Activated naive CD8-positive, alpha-beta T cell treated with anti-CD3 and anti-CD28 coated beads, Interleukin-2, amount 10 ng/mL, durations not matched to agents 7 days and 5 days (primary cell): Measurements from ENCODE around the gene FKBP1A. TPM values are rescaled to one million over a fixed set of nuclear protein-coding genes. Genes with fewer than 3 reads are reported as not detected.
A peak's percentile ranks its signal among the peaks of the same experiment; 100 is the strongest.

Experiments used
- ATAC-seq: fragments of 150-1000 bp; cut with Tn5 transposase; one replicate; pipeline ENCODE4 v1.10.0; 2021; ENCODE audit warnings: low read depth, moderate library complexity
- POLR2A ChIA-PET: fragments of 350-600 bp; sonication (Branson Sonifier 250); formaldehyde crosslinking; loops from one replicate; lab custom pipeline; 2021; ENCODE audit warnings: antibody characterized with exemption; lab: Charles Lee
- DNase-seq: peaks from one replicate; pipeline ENCODE4 v3.0.0; 2021
- H3K27ac Mint-ChIP-seq: one replicate; pipeline ENCODE4 v1.8.0; 2022; ENCODE audit warnings: mild to moderate bottlenecking, mixed read lengths
- H3K27me3 Mint-ChIP-seq: one replicate; pipeline ENCODE4 v1.8.0; 2022; ENCODE audit warnings: mild to moderate bottlenecking, moderate library complexity, mixed read lengths
- H3K36me3 Mint-ChIP-seq: one replicate; pipeline ENCODE4 v1.8.0; 2021; ENCODE audit warnings: mild to moderate bottlenecking, mixed read lengths
- H3K4me1 Mint-ChIP-seq: one replicate; pipeline ENCODE4 v1.8.0; 2021; ENCODE audit warnings: mixed read lengths
- H3K4me3 Mint-ChIP-seq: one replicate; pipeline ENCODE4 v1.8.0; 2022; ENCODE audit warnings: mild to moderate bottlenecking, moderate library complexity, mixed read lengths
- H3K9me3 Mint-ChIP-seq: one replicate; pipeline ENCODE4 v1.8.0; 2021; ENCODE audit warnings: mixed read lengths
- total RNA-seq, 2 experiments: library from RNA; stranded (reverse); gene quantifications; one replicate each; pipeline ENCODE4 v1.2.3, GENCODE V29; 2021

FKBP1A gene
- total RNA-seq, 2 experiments from 2014 or later = 231 to 234 TPM

DNA sequence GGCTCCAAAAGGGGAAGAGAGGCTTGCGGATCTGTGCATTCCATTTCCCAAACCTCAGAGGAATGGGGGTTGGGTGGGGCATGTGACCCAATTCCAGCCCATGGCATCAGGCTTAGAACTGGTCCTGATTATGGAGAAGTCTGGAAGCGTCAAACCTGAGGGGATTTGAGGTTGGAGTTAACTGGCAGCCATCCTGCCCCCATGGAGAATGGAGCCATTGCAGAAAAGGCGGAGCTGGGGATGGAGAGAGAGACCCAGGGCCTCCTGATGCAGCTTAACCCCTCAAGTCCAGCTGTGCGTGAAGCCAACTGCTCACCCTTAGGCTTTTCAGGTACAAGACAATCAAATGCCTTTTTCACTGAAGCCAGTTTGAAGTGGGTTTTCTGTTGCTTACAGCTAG, 54.1 kb downstream of the FKBP1A start:
- no peak overlapping the region for H3K4me3 Mint-ChIP-seq
- DNase-seq = no peak
- no peak for ATAC-seq

GRCh38 chr20:1338096-1338495, 54.8 kb downstream of the FKBP1A start:
- Mint-ChIP-seq H3K4me1 (peaks cover 22% of the 10 kb centered on the region), H3K9me3 (no peaks in the 10 kb centered on the region), H3K36me3 (peaks cover 18% of the 10 kb centered on the region), H3K27ac (no peak overlapping the region), H3K4me3 (no peak overlapping the region), H3K27me3 (no peaks in the 10 kb centered on the region)
- DNase-seq (no peak), ATAC-seq (no peak)
- POLR2A ChIA-PET = interaction anchor here (1.1 kb wide), 1 partner anchor 12 kb away, joined by 3 read pairs; no protein-coding TSS in a partner anchor

More for the DNA sequence above, 54.1 kb downstream of the FKBP1A start:
- H3K36me3 Mint-ChIP-seq = peaks cover 13% of the 10 kb centered on the region
- no peaks in the 10 kb centered on the region for H3K27me3 Mint-ChIP-seq
- H3K9me3 Mint-ChIP-seq = no peaks in the 10 kb centered on the region
- POLR2A ChIA-PET = interaction anchor here (1.1 kb wide), 1 partner anchor 13 kb away, joined by 3 read pairs; no protein-coding TSS in a partner anchor
- no peak overlapping the region for H3K27ac Mint-ChIP-seq
- H3K4me1 Mint-ChIP-seq = peaks cover 22% of the 10 kb centered on the region

DNA sequence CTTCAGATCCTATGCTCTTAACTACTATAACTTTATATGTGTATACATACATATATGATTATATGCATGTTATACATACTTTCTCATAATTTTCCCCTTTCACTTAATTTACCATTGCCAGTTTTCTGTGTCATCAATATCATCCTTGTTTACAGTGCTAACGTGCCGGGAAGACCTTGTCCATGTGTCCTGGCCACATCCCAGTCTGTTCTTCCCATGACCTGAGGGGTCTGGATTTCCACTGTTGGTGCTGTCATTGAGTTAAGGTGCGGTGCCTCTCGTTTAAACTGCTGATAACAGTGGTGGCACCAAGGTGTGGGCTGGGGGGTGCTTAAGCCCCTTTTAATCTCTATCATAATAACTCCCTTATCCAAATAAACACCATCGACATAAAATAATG, 55.4 kb downstream of the FKBP1A start:
- H3K36me3 Mint-ChIP-seq = peaks cover 17% of the 10 kb centered on the region
- DNase-seq (no peak), ATAC-seq (no peak)

DNA sequence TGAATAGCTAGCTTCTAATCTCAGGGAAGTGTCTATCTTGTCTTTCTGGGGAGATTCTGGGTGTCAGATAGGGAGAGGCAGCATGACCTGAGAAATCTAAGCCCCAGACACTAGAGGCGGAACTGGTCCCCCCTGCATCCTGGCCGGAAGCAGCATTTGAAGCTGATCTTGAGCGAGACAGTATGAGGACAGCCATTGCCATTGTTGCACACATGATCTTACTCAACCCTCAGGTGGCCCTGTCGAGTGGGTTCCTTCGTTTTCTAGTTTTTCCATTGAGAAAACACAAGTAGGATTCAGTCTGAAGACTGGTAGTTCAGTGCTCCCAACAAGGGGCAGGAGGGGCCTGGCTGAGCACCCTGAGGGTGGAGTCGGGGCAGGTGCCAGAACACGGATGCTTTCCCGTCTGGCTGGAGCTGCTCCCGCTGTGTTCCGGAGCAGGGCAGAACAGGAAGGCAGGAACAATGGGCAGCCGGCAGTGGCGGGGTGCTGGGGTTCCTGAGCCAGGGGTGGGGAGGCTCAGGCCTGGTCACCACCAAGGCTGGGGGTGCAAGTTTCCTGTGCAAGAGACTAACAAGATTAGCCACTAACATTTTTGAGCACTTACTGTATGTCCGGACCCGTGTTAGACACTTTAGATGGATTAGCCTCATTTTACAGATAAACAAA, 56.0 kb downstream of the FKBP1A start:
- POLR2A ChIA-PET = interaction anchor here (0.8 kb wide), 1 partner anchor 8 kb away, joined by 3 read pairs; no protein-coding TSS in a partner anchor
- no peaks in the 10 kb centered on the region for H3K27me3 Mint-ChIP-seq
- H3K4me3 Mint-ChIP-seq = peak overlapping the region; percentile 60
- ATAC-seq (peak; percentile 82), DNase-seq (no peak)
- H3K9me3 Mint-ChIP-seq = no peaks in the 10 kb centered on the region
- H3K36me3 Mint-ChIP-seq = peaks cover 16% of the 10 kb centered on the region
- peaks cover 19% of the 10 kb centered on the region for H3K4me1 Mint-ChIP-seq
- H3K27ac Mint-ChIP-seq = peak overlapping the region; percentile 90

More for the DNA sequence above, 55.4 kb downstream of the FKBP1A start:
- H3K4me1 Mint-ChIP-seq = peaks cover 23% of the 10 kb centered on the region
- H3K27me3 Mint-ChIP-seq = no peaks in the 10 kb centered on the region
- peak overlapping the region; percentile 90 for H3K27ac Mint-ChIP-seq
- no peaks in the 10 kb centered on the region for H3K9me3 Mint-ChIP-seq
- POLR2A ChIA-PET = interaction anchor here (1.1 kb wide), 1 partner anchor 11 kb away, joined by 3 read pairs; no protein-coding TSS in a partner anchor
- no peak overlapping the region for H3K4me3 Mint-ChIP-seq

GRCh38 chr20:1335961-1336698, 56.7 kb downstream of the FKBP1A start:
- POLR2A ChIA-PET = interaction anchor here (0.8 to 0.9 kb wide), 3 partner anchors 8 to 10 kb away, joined by 3 to 4 read pairs (median 3); no protein-coding TSS in a partner anchor
- peaks cover 20% of the 10 kb centered on the region for H3K36me3 Mint-ChIP-seq
- no peaks in the 10 kb centered on the region for H3K27me3 Mint-ChIP-seq
- H3K4me1 Mint-ChIP-seq = peaks cover 21% of the 10 kb centered on the region
- H3K9me3 Mint-ChIP-seq = no peaks in the 10 kb centered on the region
- no peak overlapping the region for H3K4me3 Mint-ChIP-seq
- DNase-seq = no peak
- peak; percentile 20 for ATAC-seq
- peak overlapping the region; percentile 90 for H3K27ac Mint-ChIP-seq

DNA sequence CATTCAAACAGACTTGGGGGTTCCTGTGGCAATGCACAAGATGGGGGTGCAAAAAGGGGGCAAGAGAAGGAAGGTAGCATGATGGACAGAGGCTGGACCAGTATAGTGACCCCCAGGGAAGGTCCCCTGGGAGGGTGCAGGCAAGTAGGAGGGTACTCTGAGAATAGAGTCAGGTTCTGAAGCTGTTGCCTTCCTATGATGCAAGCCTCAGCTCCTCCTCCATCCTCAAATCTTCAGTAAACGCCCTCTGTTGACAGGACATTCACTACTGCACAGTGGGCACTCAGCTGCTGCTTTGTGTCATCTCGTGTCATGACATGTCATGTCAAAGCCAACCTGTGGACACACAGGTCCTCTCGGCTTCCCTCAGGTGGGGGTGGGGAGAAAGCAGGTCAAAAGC, 58.1 kb downstream of the FKBP1A start:
- no peaks in the 10 kb centered on the region for H3K27me3 Mint-ChIP-seq
- POLR2A ChIA-PET = no interaction called here
- DNase-seq (no peak), ATAC-seq (no peak)
- peak overlapping the region; percentile 62 for H3K27ac Mint-ChIP-seq
- no peaks in the 10 kb centered on the region for H3K9me3 Mint-ChIP-seq
- H3K4me1 Mint-ChIP-seq = peaks cover 33% of the 10 kb centered on the region
- no peak overlapping the region for H3K4me3 Mint-ChIP-seq
- peaks cover 25% of the 10 kb centered on the region for H3K36me3 Mint-ChIP-seq

- DNase-seq (no peak), ATAC-seq (no peak)
- Mint-ChIP-seq H3K4me1 (peaks cover 37% of the 10 kb centered on the region), H3K27ac (no peak overlapping the region), H3K36me3 (peaks cover 25% of the 10 kb centered on the region), H3K9me3 (no peaks in the 10 kb centered on the region), H3K27me3 (no peaks in the 10 kb centered on the region), H3K4me3 (no peak overlapping the region)
- POLR2A ChIA-PET = no interaction called here
Measured at GRCh38 chr20:1334370-1334731, 58.5 kb downstream of the FKBP1A start.

DNA sequence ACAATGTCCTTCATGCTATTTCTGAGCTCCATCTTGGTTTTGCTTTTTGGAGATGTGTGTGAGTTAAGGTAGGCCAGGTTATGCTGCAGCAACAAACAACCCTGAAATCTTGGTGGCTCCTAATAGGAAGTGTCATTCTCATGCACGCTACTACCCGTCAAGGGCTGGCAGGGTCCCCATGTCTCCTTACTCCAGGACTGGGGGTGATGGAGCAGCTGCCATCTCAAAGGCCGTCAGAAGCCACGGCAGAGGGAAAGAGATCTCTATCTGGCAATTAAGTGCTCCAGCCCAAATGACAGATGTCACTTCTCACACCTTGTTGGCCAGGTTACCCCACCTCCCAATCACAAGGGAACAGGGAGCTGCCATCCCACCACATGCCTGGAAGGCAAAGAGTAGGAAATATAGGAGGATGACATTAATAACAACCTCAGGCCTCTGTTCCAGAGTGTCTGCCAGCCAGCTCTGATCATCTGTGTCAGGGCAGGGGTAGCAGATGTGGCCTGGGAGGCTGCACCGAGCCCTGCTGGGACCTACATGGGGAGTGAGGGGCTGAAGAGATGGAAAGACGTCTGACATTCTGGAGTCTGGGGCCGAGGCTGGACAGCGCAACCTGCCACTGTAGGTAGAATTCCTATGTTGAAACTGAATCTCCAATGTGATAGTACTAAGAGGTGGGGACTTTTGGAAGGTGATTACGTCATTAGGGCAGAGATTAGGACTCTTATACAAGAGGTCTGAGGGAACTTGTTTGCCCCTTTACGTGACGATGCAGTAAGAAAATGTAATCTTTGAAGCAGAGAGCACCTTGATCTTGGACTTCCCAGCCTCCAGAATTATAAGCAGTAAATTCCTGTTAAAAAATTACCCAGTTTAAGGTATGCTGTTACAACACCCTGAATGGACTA, 59.1 kb downstream of the FKBP1A start:
- H3K27ac Mint-ChIP-seq = no peak overlapping the region
- DNase-seq = no peak
- POLR2A ChIA-PET = no interaction called here

DNA sequence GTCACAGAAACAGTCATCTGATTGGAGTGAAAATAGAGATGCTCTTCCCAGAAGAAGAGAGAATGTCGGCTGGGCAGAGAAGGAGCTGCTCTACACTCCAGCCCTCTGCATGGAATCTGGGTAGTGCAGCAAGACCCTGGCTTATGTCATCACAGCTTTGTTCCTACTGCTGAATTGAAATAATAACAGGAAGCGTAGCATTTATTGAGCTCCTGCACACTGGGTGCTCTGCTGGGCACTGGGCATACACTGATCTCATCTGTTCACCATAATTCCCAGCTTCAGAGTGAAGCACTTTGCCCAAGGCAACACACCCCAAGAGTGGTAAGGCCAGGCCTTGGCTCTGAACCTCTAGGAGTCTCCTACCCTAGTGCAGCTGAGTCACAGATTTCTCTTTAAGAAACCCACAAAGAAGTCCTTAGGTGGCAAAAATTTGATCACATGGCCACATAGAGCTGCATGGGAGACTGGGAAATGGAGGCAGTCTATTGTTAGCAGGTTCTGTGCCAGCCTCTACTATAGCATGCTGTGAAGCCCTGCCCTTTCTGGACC, 60.0 kb downstream of the FKBP1A start:
- Mint-ChIP-seq H3K4me1 (peaks cover 48% of the 10 kb centered on the region), H3K27me3 (no peaks in the 10 kb centered on the region), H3K4me3 (no peak overlapping the region), H3K9me3 (no peaks in the 10 kb centered on the region), H3K27ac (no peak overlapping the region), H3K36me3 (peaks cover 25% of the 10 kb centered on the region)
- POLR2A ChIA-PET = interaction anchor here (0.8 kb wide), 1 partner anchor 59 kb away, joined by 3 read pairs; no protein-coding TSS in a partner anchor
- no peak for DNase-seq
- no peak for ATAC-seq

More for the DNA sequence above, 59.1 kb downstream of the FKBP1A start:
- no peak for ATAC-seq
- Mint-ChIP-seq H3K27me3 (no peaks in the 10 kb centered on the region), H3K36me3 (peaks cover 25% of the 10 kb centered on the region), H3K4me3 (no peak overlapping the region), H3K9me3 (no peaks in the 10 kb centered on the region), H3K4me1 (peaks cover 41% of the 10 kb centered on the region)

DNA sequence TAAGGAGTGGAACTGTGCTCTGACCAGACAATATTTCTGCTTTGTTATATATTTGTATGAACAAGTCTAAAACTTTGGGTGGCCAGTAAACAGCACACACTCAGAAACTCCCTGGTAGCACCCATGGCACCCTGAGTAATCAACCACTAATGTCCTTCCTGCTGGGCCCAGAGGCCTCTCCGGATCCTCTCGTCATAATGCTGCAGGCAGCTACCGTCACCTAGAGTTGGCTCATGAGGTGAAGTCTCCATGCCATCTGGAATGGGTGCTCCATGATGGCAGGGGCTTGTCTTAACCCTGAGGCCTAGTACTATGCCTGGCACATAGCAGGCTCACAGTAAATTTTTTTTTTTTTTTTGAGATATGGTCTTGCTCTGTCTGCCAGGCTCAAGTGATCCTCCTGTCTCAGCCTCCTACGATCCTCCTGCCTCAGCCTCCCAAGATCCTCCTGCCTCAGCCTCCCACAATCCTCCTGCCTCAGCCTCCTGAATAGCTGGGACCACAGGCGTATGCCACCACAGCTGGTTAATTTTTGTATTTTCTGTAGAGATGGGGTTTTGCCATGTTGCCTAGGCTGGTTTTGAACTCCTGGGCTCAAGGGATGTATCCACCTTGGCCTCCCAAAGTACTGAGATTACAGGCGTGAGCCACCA, 60.9 kb downstream of the FKBP1A start:
- Mint-ChIP-seq H3K27me3 (no peaks in the 10 kb centered on the region), H3K36me3 (peaks cover 25% of the 10 kb centered on the region), H3K4me1 (peaks cover 51% of the 10 kb centered on the region), H3K9me3 (no peaks in the 10 kb centered on the region), H3K4me3 (no peak overlapping the region), H3K27ac (peak overlapping the region; percentile 67)
- DNase-seq (no peak), ATAC-seq (no peak)
- POLR2A ChIA-PET = no interaction called here

DNA sequence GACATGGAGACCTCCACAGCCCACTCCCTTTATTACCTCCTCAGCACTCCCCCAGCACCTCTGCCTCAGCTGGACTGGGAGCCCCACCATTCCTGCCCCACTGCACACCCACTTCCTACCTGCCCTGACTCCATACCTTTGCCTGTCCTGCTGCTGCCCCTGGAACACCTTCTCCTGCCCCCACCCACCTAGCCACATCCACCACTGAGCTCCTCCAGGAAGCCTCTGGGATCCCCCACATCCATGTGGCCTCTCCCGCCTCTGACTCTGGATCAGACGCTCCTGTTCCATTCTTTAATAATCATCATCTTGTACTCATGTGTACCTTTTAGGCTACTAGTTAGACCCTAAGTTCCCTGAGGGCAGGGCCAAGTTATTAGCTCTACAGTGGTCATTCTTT, 61.8 kb downstream of the FKBP1A start:
- POLR2A ChIA-PET = interaction anchor here (1.5 kb wide), 1 partner anchor 14 kb away, joined by 11 read pairs; no protein-coding TSS in a partner anchor
- Mint-ChIP-seq H3K27me3 (no peaks in the 10 kb centered on the region), H3K27ac (peak overlapping the region; percentile 93), H3K9me3 (no peaks in the 10 kb centered on the region), H3K4me1 (peaks cover 44% of the 10 kb centered on the region), H3K36me3 (peaks cover 25% of the 10 kb centered on the region), H3K4me3 (no peak overlapping the region)
- ATAC-seq (no peak), DNase-seq (no peak)
